Measurements from ENCODE around the gene KCNMA1.
"Not testable (repeated sequence)": the region's sequence is repeated elsewhere in the genome, so short reads cannot be mapped to it uniquely, and the experiment has no call there.

Gene KCNMA1

DNA sequence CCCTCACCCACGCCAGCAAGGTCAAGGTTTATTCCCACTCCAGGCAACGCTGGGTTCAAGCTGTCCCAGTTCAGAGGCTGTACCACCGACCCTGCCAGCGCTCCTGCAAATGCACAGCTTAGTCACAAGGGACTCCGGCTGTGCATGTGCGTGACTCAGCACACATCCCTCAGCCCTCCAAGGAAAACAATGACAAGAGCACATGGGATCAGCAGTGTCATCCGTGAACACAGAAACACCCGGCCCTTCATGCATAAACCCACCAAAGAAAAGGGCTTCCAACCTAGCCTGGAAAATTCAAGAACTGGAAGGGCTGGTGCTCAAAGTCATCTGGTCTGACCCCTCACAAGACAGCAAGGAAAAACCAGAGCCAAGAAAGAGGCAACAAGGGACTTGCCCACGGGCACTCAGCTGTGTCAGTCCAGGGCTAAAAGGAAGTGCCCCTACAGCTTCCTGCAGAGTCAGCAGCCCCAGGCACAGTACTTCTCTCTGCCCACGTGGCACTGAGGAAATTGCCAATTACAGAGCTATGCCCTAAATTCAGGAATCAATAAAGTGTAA is 106.1 kb downstream of the KCNMA1 start:
- DNase-seq (ENCODE audit: low spot score) = no peak

DNA sequence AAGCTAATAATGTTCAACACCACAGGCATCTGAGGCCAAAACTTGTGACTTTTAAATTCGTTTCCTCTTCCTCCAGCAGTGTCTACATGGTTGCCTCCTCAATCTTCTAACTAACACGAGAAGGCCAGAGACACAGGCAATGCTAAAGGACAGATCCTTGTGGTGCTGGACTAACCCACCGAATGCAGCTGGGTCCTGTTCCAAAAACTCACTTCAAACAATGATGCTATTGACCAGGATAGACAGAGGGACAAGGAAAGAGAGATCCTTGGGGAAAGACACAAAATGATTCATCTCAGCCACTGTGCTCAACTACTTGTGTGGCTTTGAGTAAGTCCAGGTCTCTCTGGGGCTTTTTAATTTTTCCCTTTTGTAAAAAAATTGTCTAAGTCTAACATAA is 107.6 kb downstream of the KCNMA1 start:
- no peak for DNase-seq (ENCODE audit: low spot score)

DNA sequence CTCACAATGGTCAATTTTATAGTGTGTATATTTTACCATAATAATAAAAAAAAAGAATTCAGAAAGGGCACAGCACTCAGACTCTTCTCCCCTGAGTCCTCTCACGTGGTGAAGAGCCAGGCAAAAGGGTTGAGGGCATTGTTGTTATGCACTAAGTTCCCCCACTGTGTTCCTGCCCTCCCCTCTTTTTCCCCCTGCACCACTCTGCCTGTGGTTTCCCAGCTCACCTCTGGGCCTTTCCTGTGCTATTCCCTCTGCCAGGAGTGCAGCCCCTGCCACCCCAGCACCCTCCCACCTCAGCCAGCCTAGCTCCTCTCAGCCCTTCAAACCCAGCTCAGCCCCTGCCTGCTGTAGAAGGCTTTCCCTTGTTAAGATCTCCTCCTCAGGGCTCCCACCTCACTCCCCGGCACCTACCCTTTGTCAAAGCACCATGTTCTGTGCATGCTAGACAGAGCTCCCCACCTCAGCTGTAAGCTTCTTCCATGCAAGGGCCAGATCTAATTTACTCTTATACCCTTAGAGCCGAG is 108.5 kb downstream of the KCNMA1 start:
- no peak for DNase-seq (ENCODE audit: low spot score)

DNA sequence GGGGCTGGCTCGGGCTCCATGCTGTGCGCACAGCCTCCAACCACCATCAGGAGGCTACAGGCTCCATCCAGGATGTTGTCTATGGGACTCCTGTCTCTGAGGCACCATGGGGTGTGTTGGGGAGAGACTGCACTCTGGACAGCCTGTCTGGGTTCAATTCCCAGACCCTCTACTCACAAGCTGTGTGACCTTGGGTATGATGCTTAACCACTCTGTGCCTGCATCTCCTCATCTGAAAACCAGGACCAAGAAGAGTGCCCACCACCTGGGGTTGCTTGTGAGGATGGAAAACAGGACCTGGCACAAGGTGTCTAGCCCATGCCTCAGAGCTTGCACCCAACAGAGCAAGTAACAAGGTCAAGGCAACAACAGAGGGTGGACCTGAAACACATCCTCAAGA is 109.8 kb downstream of the KCNMA1 start:
- no peak for DNase-seq (ENCODE audit: low spot score)

DNA sequence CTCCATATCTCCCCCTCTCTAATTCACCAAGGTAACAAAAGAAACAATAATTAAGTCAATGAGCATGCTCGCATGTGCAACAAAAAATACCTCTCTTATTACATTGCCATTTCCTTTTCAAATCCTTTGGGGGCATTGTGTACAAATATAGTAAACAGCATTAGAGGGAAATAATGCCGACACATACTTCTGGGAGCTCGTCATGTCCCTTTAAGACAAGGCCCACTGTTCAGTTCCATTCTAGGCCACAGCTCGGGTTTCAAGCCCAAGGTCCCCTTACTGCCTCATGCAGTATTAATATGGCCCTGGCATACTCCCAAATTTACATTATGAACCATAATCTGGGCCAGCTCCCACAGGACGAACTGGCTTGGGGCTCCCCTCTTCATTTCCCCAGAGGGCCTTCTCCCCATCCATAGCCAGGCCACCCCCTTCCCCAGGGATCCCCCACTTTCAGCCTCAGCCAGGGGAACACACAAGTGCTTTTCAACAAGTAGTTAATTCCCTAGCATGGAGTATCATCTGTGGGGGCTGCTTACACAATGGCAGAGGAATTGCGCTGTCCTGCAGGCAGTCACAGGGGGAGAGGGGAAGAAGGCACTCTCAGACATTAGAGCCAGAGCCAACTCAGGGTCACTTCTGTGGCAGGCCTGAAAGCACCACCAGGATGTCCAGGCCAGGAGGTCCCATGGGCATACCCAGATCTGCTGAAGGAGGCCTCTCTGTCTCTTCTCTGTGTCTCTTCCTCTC is 110.6 kb downstream of the KCNMA1 start:
- no peak for DNase-seq (ENCODE audit: low spot score)

DNA sequence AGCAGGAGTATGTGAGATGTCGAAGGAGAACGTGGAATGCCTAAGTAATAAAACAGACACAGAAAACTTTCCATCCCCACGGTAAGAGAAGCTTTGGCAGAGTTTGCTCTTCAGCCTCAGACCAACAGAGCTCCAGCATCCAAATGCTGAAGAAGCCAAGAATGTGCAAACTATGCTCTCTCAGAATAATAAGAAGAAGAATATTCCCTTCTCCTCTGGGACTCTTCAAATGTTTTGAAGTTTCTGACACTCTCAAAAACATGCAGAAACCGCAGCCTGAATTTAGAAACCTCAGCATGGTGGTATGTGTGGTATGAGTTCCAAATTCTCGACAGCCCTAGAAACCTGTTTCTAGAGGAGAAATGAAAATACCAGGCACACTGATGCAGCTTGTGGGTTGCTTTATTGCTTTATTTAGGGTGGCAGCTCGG is 113.3 kb downstream of the KCNMA1 start:
- no peak for DNase-seq (ENCODE audit: low spot score)

DNA sequence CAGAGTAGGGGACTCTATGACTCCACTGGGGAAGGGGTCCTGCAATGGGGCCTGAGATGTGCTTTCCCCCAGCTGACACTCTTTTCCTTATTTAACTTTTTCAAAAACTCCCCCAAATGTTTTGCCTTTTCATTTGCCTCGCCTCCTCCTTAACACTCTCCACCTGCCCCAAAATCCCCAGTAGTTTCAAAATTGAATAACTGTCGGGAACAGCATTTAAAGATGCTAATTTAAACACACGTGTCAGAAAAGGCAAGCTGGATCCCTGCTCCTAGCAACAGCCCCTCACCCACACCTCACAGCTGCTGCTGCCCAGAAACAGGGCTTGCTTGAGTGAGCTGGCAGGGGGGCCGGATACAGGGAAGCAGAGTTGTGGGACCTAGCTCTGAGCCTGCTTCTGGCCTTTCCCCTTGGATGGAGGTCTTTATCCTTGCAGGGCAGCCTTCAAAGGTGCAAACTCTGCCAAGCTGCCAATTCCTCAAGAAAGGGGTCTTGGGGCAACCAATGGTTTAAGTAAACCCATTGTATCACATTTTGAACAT is 115.3 kb downstream of the KCNMA1 start:
- no peak for DNase-seq (ENCODE audit: low spot score)

DNA sequence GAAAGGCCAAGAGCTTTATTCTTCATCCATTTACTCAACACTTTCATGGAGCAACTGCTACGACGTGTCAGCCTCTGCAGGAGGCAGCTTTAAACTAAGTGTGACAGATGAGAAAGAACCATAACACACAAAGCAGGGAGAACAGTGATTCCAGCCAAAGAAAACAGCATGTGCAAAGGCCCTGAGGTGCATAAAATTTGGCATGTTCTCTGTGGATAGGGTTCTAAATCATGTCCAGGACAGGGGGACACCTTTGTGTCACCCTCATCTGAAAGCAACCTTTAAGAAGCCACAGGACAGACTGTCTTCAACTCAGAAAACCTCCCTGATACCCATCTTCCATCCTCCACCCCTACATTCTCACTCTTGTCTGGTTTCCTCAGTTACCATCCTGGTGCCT is 116.6 kb downstream of the KCNMA1 start:
- no peak for DNase-seq (ENCODE audit: low spot score)

DNA sequence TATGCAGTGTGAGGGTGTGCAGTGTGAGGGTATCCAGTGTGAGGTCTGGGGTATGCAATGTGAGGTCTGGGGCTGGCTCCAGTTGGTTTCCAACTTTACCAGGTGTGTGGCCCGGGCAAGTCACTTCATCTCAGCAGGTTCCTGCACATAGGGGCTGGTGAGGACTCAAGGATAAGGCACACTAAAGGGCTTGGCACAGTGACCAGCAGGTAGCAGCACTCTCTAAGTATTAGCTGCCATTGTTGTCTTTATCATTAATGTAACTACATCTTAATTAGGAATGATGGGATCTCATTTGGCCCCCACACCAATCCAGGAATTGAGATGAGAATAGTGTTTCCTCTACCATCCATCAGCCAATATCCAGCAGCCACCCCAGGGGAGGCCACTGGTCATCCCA is 117.3 kb downstream of the KCNMA1 start:
- no peak for DNase-seq (ENCODE audit: low spot score)

DNA sequence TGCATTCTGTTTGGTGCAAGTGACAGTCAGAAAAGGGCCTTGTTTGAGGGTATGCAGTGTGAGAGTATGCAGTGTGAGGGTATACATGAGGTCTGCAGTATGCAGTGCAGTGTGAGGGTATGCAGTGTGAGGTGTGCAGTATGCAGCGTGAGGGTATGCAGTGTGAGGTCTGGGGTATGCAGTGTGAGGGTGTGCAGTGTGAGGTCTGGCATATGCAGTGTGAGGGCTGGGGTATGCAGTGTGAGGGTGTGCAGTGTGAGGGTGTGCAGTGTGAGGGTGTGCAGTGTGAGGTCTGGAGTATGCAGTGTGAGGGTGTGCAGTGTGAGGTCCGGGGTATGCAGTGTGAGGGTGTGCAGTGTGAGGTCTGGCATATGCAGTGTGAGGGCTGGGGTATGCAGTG is 117.8 kb downstream of the KCNMA1 start:
- not testable (repeated sequence) for DNase-seq (ENCODE audit: low spot score)

DNA sequence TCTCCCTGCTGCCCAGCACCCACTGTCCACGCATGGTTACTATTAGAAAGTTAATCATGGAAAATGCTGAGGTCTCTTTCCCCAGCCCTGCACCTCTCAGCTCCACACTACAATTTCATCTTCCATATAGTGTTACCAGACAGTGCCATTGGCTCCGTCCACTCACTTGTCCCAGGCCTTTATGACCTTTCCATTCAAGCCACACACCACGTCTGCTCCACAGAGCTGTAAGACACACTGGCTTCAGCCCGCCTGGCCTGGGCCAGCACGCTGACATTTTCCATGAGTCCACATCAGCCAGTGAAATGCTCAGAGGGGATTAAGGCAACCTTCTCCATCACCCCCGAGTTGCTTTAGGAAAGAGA is 118.7 kb downstream of the KCNMA1 start:
- no peak for DNase-seq (ENCODE audit: low spot score)

DNA sequence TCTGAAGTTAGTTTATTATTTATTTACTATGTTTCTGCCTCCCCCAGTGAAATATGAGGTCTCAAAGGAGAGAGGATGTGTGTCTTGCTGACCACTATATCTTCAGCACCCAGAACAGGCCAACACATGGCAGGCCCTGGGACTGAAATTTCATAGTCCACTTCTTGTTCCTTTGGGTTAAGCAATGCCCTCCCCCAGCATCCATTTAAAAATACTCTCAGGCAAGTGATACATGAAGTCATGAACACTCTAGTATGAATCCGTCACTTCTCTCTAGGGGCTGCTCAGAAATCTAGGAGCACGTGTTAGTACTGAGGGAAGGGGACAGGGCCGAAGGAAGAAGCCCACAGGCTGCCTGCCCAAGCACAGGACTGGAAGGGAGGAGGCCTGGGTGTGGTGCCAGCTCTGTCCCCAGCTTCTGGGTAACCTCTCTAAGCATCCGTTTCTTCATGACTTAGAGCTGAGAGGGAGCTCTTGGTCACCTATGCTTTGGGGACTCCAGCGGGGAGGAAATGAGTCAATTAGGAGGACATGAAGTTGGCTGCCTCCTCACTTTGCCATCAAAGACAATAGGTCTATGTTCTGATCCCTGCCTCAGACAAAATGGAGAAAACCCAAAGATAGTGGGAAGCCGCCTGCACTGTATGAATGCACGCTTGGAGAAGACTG is 119.2 kb downstream of the KCNMA1 start:
- no peak for DNase-seq (ENCODE audit: low spot score)

DNA sequence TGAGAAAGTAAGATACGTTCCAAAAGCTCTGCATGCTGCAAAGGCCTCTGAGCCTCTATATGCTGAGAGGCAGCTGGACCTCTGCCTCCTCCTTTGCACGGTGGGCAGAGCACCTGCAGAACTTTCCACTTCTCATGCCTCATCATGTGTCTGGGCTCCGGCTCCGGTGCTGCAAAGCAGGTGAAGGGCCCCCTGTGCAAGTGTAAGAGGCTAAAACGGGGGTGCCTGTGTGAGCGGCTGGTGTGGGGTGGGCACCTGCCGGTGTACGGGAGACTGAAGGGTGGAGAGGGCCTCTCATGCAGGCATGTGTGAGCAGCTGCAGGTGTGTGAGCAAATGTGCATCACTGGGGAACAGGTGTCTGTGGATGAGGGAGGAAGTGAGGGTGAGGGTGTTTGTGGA is 121.0 kb downstream of the KCNMA1 start:
- no peak for DNase-seq (ENCODE audit: low spot score)

DNA sequence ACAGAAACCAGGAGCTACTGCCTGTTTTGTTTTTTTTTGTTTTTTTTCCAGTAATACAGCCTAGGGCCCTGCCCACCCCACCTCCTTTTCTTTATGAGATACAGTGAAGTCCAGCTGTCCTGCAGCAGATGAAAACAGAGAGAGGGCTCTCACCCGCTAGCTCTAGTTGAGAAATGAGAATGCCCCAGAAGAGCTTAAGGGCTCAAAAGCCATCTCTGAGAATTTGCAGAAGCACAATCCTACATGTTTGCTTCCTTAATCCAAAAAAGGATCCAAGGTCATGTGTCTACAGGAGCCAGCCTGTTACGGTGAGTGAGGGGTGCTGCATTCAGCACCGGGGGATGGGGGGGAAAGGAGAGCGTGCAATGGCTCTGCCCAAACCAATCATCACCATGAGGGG is 122.7 kb downstream of the KCNMA1 start:
- no peak for DNase-seq (ENCODE audit: low spot score)

DNA sequence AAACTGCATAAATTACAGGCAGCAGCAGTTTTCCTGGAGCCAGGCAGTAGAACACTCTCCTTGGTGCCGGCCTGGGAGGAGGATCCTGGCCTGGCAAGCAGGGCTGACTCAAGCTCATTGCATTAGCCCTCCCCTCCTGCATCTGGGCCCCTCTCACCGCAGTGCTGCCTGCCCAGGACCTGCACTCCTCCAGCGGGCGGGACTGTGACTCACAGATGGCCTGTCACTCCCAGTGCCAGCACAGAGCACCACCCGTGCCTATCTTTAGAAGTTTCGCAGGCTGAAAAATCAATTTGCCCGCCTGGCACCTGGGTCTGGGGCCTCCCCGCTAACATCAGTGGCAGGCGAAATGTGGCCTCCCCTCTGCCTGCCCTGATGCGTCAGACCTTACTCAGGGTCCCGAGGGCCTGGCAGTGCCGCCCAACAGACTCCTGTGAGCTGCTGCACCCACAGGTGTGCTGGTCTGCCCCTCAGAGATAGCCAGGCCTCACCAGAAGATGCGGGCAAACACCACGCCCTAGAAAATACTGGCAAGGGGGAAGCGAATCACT is 123.8 kb downstream of the KCNMA1 start:
- DNase-seq (ENCODE audit: low spot score) = no peak

DNA sequence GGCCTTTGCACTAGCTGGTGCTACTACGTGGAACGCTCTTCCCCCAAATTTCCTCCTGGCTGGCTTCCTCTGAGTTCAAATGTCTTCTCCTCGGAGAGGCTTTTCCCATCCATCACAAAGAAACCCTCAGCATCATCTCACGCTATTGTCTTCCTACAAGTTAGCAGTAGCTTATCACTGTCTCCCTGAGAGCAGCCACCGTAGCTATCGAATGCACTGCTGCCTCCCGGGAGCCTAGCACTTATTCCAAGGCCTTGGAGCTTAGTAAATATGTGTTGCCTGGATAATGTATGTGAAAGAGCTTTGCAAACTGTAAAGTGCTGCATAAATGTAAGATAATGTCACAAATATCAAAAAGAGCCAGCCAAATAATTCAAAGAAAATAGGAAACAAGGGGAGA is 124.4 kb downstream of the KCNMA1 start:
- DNase-seq (ENCODE audit: low spot score) = no peak

DNA sequence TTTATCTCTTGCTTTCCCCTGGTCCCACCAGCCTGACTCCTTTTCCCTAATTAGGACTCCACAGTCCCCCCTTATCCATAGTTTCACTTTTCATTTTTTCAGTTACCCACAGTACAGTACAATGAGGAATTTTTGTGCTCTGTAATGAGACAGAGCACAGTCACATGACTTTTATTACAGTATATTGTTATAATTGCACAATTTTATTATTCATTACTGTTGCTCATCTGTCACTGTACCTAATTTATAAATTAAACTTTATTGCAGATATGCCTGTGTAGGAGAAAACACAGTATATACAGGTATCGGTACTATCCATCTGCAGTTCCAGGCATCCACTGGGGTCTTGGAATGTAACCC is 125.4 kb downstream of the KCNMA1 start:
- no peak for DNase-seq (ENCODE audit: low spot score)

DNA sequence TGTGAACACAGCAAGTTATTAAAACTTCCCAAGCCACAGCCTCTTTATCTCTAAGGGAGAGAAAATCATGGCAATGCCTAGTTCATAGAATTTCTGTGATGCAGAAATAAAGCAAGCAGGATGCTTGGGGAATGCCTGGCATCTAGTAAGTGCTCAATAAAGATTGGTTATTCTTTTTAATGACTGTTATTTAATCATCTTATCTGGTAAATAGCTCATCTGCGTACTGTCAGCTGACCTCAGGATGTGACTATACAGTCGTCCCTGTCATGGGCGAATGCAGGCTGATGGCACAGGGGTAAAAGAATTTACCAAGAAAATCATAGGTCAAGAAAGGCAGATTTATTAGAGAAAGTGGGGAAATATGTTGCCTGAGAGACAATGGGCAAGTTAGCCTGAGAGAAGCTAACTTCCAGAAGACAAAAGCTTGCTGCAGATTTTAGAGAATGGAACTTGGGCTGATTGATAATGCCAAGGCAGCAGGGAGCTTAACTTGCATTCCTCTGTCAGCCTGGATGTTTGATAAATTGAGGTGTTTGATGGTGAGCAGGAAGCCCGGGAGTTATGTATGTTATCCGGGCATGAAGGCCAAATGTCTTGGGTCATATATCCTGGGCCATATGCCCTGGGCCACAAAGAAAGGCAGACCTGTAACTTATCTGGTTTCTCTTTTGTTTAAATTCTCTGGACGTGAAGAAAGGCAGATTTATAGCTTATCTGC is 126.0 kb downstream of the KCNMA1 start:
- DNase-seq (ENCODE audit: low spot score) = no peak

DNA sequence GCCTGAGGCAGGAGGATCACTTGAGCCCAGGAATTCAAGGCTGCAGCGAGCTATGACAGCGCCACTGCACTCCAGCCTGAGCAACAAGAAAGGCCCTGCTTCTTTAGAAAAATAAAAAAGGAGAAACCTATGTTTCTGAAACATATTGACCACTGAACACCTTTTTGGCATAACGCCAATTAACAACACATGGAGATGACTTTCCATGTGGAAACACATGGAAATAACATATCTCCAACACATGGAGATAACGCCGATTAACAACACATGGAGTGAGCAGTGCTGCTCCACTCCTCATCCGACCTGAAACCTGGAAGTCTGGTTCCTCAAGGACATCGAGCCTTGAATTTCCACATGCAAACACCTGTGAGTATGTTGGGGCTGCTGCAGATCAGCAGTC is 126.9 kb downstream of the KCNMA1 start:
- no peak for DNase-seq (ENCODE audit: low spot score)

DNA sequence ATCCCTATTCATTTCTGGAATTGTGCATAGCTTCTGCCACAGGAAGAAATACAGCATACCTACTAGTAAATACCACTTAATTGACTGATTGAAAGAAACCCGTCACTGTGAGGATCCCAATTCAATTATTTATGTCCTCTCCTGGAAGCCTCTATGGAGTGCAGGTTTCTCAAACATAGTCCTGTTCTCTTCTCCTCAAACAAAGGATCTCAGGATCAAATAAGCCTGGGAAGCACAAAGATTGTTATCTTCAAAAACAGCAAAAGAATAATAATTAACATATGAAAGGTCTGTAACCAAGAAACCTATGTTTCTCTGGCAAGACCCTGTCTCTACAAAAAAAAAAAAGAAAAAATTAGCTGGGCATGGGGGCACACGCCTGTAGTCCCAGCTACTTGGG is 127.3 kb downstream of the KCNMA1 start:
- no peak for DNase-seq (ENCODE audit: low spot score)

DNA sequence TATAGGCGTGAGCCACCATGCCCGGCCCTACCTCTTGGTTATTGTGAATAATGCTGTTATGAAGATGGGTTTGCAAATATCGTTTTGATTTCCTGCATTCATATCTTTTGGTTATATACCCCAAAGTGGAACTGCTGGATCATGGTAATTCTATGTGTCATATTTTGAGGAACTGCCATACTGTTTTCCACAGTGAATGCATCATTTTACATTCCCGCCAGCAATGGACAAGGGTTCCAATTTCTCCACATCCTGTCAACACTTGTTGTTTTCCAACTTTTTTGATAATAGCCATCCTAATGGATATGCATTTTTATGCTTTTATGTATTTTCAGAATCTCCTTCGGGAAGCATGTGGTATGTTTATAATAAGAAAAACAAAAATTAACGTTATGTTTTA is 128.2 kb downstream of the KCNMA1 start:
- no peak for DNase-seq (ENCODE audit: low spot score)

DNA sequence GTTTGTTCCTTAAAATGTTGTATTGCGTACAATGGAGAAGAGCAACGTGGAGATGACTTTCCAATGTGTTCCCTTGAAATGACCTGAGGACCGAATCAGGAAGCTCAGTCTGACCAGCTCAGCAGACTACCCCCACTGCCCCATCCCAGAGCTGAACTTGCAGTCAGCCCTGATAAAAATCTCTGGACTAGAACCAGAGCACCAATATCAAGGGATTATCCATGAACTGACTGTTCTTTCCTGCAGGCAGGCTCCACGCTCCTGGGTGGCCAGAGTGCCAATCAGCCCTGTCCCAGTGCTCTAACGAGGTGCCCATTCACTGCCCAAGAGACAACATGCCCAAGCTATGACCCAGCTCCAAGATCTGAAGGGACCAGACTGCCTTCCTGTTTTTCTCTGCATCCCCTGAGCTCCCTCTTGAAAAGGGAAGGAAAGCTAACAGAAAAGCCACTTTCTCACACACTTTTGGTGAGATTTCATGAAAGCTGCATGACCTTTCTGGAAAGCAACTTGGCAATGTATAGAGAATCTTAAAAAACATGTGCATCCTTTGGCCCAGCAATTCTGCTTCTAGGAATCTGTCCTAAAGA is 130.2 kb downstream of the KCNMA1 start:
- no peak for DNase-seq (ENCODE audit: low spot score)

All from hematopoietic multipotent progenitor cell treated with erythropoietin and hydrocortisone succinate and interleukin-3 and kit ligand, for 15 days (in vitro differentiated cells).